Measurements from ENCODE around the gene OPN3.

The OPN3 gene

DNA sequence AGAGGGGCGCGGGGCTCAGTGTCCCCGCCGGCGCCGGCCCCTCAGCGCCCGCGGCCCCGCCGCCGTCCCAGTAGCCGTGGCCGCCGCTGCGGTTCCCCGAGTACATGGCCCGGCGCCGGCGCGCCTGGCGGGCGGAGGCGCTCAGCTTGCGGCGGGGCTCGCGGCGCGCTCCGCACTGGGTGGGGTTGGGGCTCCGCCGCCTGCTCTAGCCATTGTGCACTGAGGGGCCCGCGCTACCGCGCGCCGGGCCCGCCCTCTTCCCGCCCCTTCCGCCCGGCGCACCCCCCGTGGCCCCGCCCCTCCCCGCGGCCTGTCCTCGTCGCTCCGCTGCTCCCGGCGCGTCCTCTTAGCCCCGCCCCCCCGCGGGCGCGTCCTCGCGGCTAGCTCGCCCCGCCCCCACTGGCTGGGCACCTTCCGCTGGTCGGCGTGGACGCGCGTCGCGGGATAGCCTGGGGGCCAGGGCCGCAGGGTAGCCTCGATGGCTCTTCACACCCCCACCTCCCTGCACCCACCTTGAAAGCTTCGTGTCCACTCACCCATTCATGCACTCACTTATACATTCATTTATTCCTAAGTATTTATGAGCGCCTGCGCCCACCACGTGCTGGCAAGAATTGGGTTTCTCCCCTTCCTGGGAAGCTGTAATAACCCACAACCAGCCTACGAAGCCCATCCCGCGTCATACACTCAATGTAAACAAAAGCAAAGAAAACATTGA, at the start of gene OPN3, which contains the start of gene CHML:
OPN3 (minus strand) TSS at position 221 of the 718 bp plus-strand sequence; CDS start at position 106, 115 bp downstream.
CHML (minus strand) TSS at position 221 of the 718 bp plus-strand sequence. CDS start 4,603 bp downstream, outside the sequence.
- TF ChIP-seq GATA2 (IDR thresholded peaks at IDR 0.05; ENCODE audit: low read depth, low read length) (no peak), GATA3 (IDR thresholded peaks at IDR 0.05; ENCODE audit: low read depth, low read length) (no peak)

- TF ChIP-seq GATA3 (IDR thresholded peaks at IDR 0.05; ENCODE audit: low read depth, low read length) = no peak
- no peak for TF ChIP-seq GATA2 (IDR thresholded peaks at IDR 0.05; ENCODE audit: low read depth, low read length)
Measured at GRCh38 chr1:241688940-241689368, 48.8 kb upstream of the OPN3 start.

GRCh38 chr1:241684108-241684507, 43.9 kb upstream of the OPN3 start:
- no peak for TF ChIP-seq GATA2 (IDR thresholded peaks at IDR 0.05; ENCODE audit: low read depth, low read length)
- TF ChIP-seq GATA3 (IDR thresholded peaks at IDR 0.05; ENCODE audit: low read depth, low read length) = no peak

GRCh38 chr1:241682921-241683320, 42.8 kb upstream of the OPN3 start:
- TF ChIP-seq GATA3 (IDR thresholded peaks at IDR 0.05; ENCODE audit: low read depth, low read length) = no peak
- no peak for TF ChIP-seq GATA2 (IDR thresholded peaks at IDR 0.05; ENCODE audit: low read depth, low read length)

GRCh38 chr1:241679961-241680360, 39.8 kb upstream of the OPN3 start:
- TF ChIP-seq GATA2 (IDR thresholded peaks at IDR 0.05; ENCODE audit: low read depth, low read length) (no peak), GATA3 (IDR thresholded peaks at IDR 0.05; ENCODE audit: low read depth, low read length) (no peak)

DNA sequence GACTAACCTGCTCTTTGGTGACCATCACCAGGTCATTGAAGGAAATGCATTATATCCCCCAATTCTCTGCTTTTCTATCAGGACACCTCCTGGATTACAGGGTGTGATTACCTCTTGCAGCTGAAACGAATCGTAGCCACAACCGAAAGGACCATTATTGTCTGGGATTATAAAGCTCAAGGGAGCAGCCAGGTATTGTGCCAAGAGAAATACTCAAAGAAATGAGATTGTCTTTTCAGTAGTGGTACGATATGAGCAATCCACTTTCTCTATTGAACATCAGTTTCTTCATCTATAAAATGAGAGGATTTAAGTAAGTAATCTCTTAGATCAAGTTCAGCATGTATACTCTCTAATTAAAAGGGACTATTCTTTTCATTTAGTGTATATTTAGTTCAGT, 39.2 kb upstream of the OPN3 start:
- TF ChIP-seq GATA2 (IDR thresholded peaks at IDR 0.05; ENCODE audit: low read depth, low read length) (no peak), GATA3 (IDR thresholded peaks at IDR 0.05; ENCODE audit: low read depth, low read length) (no peak)

- TF ChIP-seq GATA2 (IDR thresholded peaks at IDR 0.05; ENCODE audit: low read depth, low read length) (no peak), GATA3 (IDR thresholded peaks at IDR 0.05; ENCODE audit: low read depth, low read length) (no peak)
Measured at GRCh38 chr1:241678536-241678935, 38.4 kb upstream of the OPN3 start.

DNA sequence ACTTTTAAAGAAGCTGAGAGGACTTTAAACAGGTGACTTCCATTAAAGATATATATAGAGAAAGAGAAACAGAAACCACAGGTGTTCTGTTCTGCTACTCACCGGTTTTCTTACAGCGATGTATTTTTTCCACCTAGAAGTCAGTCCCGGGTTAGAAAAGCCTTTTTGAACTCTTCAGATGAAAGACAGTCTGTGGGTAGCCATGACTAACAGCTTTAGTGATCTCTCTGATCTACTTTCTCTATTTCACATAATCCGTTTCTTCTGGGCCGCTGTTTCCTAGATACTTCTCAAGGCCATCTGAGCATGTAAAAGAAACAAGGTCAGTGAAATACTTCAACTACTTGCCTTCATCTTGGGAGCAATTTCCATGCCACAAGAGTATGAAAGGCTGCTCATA, 37.0 kb upstream of the OPN3 start:
- TF ChIP-seq GATA3 (IDR thresholded peaks at IDR 0.05; ENCODE audit: low read depth, low read length) (no peak), GATA2 (IDR thresholded peaks at IDR 0.05; ENCODE audit: low read depth, low read length) (no peak)

DNA sequence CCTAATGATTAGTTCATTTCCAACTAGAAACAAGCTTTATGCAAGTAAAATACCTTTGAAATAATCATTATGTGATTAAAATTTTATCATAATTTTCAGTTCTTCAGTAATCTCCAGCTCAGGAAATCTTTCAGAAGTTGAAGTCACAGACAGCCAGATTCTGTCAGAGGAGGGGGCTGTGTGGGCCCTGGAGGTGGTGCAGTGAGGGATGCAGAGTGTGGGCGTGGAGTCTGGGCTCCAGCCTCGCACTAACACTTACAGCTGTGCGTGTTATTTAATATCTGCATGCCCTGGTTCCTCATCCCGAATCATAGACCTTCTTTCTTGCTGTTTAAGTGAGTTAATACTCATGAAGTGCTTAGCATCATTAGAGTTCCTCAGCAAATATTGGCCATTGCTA, 35.8 kb upstream of the OPN3 start:
- TF ChIP-seq GATA2 (IDR thresholded peaks at IDR 0.05; ENCODE audit: low read depth, low read length) = no peak

- TF ChIP-seq GATA3 (IDR thresholded peaks at IDR 0.05; ENCODE audit: low read depth, low read length) (no peak), GATA2 (IDR thresholded peaks at IDR 0.05; ENCODE audit: low read depth, low read length) (no peak)
Measured at GRCh38 chr1:241674805-241675384, 34.7 kb upstream of the OPN3 start.

GRCh38 chr1:241672301-241672700, 32.1 kb upstream of the OPN3 start:
- TF ChIP-seq GATA3 (IDR thresholded peaks at IDR 0.05; ENCODE audit: low read depth, low read length) = no peak
- TF ChIP-seq GATA2 (IDR thresholded peaks at IDR 0.05; ENCODE audit: low read depth, low read length) = no peak

GRCh38 chr1:241666419-241666818, 26.2 kb upstream of the OPN3 start:
- TF ChIP-seq GATA3 (IDR thresholded peaks at IDR 0.05; ENCODE audit: low read depth, low read length) (no peak), GATA2 (IDR thresholded peaks at IDR 0.05; ENCODE audit: low read depth, low read length) (no peak)

DNA sequence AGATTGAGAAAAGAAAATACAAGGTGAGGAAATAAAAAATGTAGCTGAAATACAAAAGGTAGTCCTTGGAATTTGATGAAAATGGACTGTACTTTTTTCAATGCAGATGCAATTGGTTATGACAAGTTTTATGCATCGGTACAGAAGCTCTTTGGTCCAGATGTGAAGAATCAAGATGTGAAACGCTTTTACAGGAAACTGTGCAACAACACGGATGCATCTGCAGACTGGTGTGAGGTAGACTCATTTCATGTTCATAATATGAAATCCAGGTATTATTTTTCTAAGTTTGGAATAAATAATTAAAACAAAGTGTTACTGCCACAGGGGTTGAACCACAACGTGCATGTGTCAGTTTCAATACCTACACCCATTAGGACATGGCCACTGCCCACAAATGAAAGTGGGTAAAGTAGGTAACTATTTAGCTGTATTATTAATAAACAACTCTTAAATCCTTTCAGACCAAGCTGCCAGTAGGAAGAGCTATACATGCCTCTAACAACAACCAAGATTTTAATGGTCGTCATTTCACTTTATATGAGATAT, 20.3 kb upstream of the OPN3 start:
- TF ChIP-seq GATA3 (IDR thresholded peaks at IDR 0.05; ENCODE audit: low read depth, low read length) (no peak), GATA2 (IDR thresholded peaks at IDR 0.05; ENCODE audit: low read depth, low read length) (no peak)

- TF ChIP-seq GATA2 (IDR thresholded peaks at IDR 0.05; ENCODE audit: low read depth, low read length) = no peak
- no peak for TF ChIP-seq GATA3 (IDR thresholded peaks at IDR 0.05; ENCODE audit: low read depth, low read length)
Measured at GRCh38 chr1:241658081-241658793, 18.1 kb upstream of the OPN3 start.

Measured in SH-SY5Y (cell line).